Mucosa of descending colon (tissue), 3 donors: Measurements from ENCODE around the gene CELF2. TPM values are rescaled to one million over a fixed set of nuclear protein-coding genes. Genes with fewer than 3 reads are reported as not detected.

Source experiments
- ATAC-seq: fragments of 200-7000 bp; cut with Tn5 transposase; one replicate; pipeline ENCODE4 v1.9.1; 2020; ENCODE audit warnings: mild to moderate bottlenecking, moderate library complexity
- DNase-seq, 3 donors: peaks; one replicate each; pipeline ENCODE4 v3.0.0-alpha.2; 2020
- H3K36me3 ChIP-seq: fragments of 200-600 bp; one replicate; pipeline ENCODE4 v1.8.0; 2021; ENCODE audit warnings: low read depth, mild to moderate bottlenecking
- H3K4me1 ChIP-seq: fragments of 200-600 bp; one replicate; pipeline ENCODE4 v1.8.0; 2021; ENCODE audit warnings: low read depth, mild to moderate bottlenecking
- H3K4me3 ChIP-seq: fragments of 200-600 bp; one replicate; pipeline ENCODE4 v1.8.0; 2021; ENCODE audit warnings: mild to moderate bottlenecking
- H3K9me3 ChIP-seq: fragments of 200-600 bp; one replicate; pipeline ENCODE4 v1.8.0; 2021; ENCODE audit warnings: mild to moderate bottlenecking
- CTCF ChIP-seq: fragments of 200-600 bp; IDR thresholded peaks from one replicate; pipeline ENCODE4 v1.8.0; 2022; ENCODE audit warnings: antibody characterized with exemption, mild to moderate bottlenecking
- intact Hi-C, 2 donors: fragments of 100-400 bp; cut with DNase I in 1 of 2; cut with micrococcal nuclease in 1 of 2; formaldehyde crosslinking; loops; one replicate each; pipeline versions ENCODE4 v1.11.0 to v1.11.1; 2022; cut with DNase I, micrococcal nuclease
- total RNA-seq, 3 donors: library from RNA; stranded (reverse); fragmentation: NEBNext Ultra II Directional in 2 of 3; extraction: Animal tissue kit (Norgen Biotek cat#: 25700) in 2 of 3; gene quantifications; one replicate each; pipeline versions ENCODE4 v1.2.1 to v1.2.4, GENCODE V29; 2021 to 2023
- donor health status: DM: no; HTN: no; CAD: no; lungs with moderate emphysema.
- donor health status: DM: no; HTN: no; CAD: no.
- donor health status: DM: no; HTN: yes; CAD: no.

The CELF2 gene
- total RNA-seq, 3 donors from 2014 or later: 31.4 to 56.5 (median 36.1) TPM

DNA sequence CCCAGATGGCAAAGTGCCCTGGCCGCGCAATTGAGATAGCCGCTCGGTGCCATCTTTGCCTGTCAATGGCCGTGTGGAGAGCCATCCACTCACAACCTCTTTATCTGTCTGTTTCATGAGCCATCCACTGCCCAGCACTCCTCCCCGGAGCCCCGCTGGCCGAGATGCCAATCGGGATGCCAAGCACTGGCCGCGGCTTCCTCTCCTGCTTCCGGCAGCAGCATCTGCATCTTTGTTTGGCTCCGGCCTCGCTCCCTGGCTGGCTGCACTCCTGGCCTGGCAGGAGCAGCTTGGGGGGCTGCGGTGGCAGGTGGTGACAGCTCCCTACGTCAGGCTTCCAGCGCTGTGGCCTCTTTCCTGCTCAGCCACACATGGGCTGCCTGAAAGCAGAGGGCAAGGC, 362.1 kb downstream of the CELF2 start:
- no peak overlapping the region for H3K4me3 ChIP-seq
- DNase-seq (no peak), ATAC-seq (no peak)
- TF ChIP-seq CTCF: no peak
- intact Hi-C loops: no loop called here
- no peaks in the 10 kb centered on the region for H3K4me1 ChIP-seq
- no peaks in the 10 kb centered on the region for H3K36me3 ChIP-seq
- H3K9me3 ChIP-seq: no peaks in the 10 kb centered on the region

DNA sequence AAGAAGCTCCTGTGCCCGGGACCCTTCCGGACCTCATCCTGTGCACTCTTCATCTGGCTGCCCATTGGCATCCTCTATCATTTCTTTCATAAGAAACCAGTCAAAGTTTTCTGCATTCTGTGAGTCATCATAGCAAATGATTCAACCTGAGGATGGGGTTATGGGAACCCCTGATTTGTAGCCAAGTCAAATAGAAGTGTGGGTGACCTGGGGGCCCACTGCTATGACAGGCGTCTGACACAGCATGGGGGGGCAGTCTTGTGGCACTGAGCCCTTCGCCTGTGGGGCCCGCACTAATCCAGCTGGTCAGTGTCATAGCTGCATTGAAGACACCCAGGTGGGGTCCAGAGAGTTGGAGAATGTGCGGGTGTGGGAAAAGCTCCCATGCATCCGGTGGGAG, 363.4 kb downstream of the CELF2 start:
- intact Hi-C loops: no loop called here
- TF ChIP-seq CTCF: no peak
- H3K4me1 ChIP-seq: no peaks in the 10 kb centered on the region
- ATAC-seq: no peak
- H3K4me3 ChIP-seq: no peak overlapping the region
- H3K36me3 ChIP-seq: no peaks in the 10 kb centered on the region
- DNase-seq: no peak
- no peaks in the 10 kb centered on the region for H3K9me3 ChIP-seq

DNA sequence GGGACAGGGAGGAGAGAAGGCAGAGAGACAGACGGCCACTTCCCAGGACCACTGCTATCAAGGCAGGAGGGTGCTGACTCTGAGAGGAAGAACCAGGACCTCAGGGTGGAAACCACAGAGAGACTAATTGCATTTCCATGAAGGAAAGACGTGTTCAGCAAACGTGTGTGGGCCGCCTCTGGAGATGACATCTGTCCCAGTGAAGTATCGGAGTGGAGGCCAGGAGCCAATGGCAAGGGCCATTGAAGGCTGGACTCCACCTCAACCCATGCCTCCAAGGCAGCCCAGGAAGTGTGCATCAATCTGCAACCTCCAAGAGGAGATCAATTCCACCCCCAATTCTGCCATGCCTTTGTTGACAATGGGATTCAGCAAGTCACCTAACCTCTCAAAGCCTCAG, 363.8 kb downstream of the CELF2 start:
- no peaks in the 10 kb centered on the region for H3K4me1 ChIP-seq
- no peak for DNase-seq
- H3K4me3 ChIP-seq: no peak overlapping the region
- no peak for TF ChIP-seq CTCF
- no peaks in the 10 kb centered on the region for H3K9me3 ChIP-seq
- ATAC-seq: no peak
- intact Hi-C loops: no loop called here
- no peaks in the 10 kb centered on the region for H3K36me3 ChIP-seq

DNA sequence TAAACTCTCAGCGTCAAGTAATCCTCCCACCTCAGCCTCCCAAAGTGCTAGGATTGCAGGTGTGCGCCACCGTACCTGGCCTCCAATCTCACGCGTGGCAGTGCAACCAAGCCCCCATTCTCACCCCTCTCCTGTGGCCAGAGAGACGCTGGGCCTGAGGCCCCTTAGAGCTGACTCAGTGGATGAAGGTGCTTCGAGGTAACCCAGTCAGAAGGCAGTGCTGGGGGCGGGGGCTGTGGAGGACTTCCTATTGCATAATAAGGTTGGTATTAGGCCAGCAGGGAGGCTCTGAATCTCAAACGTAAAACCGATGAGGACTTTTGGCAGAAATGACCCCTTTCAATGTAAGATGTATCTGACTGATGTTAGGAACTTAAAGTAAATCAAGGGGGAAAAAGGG, 364.5 kb downstream of the CELF2 start:
- Histone ChIP-seq H3K9me3 (no peaks in the 10 kb centered on the region), H3K4me3 (no peak overlapping the region), H3K36me3 (no peaks in the 10 kb centered on the region), H3K4me1 (no peaks in the 10 kb centered on the region)
- ATAC-seq (no peak), DNase-seq (no peak)
- no peak for TF ChIP-seq CTCF
- intact Hi-C loops: no loop called here

GRCh38 chr10:11386044-11386443, 368.4 kb downstream of the CELF2 start:
- no peak overlapping the region for H3K4me3 ChIP-seq
- no peak for DNase-seq
- H3K4me1 ChIP-seq: no peaks in the 10 kb centered on the region
- no peaks in the 10 kb centered on the region for H3K36me3 ChIP-seq
- intact Hi-C loops: no loop called here
- ATAC-seq: no peak
- TF ChIP-seq CTCF: no peak
- H3K9me3 ChIP-seq: no peaks in the 10 kb centered on the region
